8988T (cell line): ENCODE measurements around the gene PTH2.
"Not testable (repeated sequence)": the region's sequence is repeated elsewhere in the genome, so short reads cannot be mapped to it uniquely, and the experiment has no call there.

ENCODE experiments used
- DNase-seq: peaks from one replicate; pipeline ENCODE4 v3.0.0; 2011

The PTH2 gene

DNA sequence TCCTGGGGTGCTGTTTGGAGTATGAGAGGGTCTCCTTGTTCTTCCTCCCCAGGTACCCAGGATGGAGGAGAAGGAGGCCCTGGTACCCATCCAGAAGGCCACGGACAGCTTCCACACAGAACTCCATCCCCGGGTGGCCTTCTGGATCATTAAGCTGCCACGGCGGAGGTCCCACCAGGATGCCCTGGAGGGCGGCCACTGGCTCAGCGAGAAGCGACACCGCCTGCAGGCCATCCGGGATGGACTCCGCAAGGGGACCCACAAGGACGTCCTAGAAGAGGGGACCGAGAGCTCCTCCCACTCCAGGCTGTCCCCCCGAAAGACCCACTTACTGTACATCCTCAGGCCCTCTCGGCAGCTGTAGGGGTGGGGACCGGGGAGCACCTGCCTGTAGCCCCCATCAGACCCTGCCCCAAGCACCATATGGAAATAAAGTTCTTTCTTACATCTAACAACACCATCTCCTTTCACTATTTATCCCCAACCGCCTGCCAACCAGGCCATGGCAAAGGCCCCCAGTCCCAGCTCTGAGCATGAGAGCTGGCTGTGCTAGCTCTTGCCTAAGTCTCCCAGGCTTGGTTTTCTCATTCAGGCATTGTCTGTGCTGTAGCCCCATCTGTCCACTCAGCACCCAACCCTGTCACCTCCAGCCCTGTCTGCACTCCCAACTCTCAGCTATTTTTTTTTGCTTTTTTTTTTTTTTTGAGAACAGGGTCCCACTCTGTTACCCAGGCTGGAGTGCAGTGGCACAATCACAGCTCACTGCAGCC lies 48.4 kb downstream of the PTH2 start:
- no peak for DNase-seq

DNA sequence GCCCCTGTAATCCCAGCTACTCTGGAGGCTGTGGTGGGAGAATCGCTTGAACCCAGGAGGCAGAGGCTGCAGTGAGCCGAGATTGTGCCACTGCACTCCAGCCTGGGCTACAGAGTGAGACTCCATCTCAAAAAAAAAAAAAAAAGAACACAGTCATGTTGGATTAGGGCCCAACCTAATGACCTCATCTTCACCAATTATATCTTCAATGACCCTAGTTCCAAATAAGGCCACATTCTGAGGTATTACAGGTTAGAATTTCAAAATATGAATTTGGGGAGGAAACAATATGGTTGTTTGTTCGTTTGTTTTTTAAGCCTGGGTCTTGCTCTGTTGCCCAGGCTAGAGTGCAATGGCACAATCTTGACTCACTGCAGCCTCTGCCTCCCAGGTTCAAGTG lies 50.1 kb downstream of the PTH2 start:
- not testable (repeated sequence) for DNase-seq
